B cell (primary cell): Measurements from ENCODE around the gene VANGL1. TPM values are rescaled to one million over a fixed set of nuclear protein-coding genes. Genes with fewer than 3 reads are reported as not detected.

Source experiments
- ATAC-seq: fragments of 200-7000 bp; cut with Tn5 transposase; one replicate; pipeline ENCODE4 v1.10.0; 2021; ENCODE audit warnings: low read depth, mild to moderate bottlenecking, moderate number of reproducible peaks, moderate library complexity
- CTCF ChIA-PET: fragments of 350-600 bp; sonication (Branson Sonifier 250); formaldehyde crosslinking; loops from one replicate; lab custom pipeline; 2021; ENCODE audit warnings: antibody characterized with exemption, inconsistent platforms; lab: Charles Lee
- POLR2A ChIA-PET: fragments of 350-600 bp; sonication (Branson Sonifier 250); formaldehyde crosslinking; loops from one replicate; lab custom pipeline; 2021; ENCODE audit warnings: antibody characterized with exemption; lab: Charles Lee
- DNase-seq: peaks from one replicate; pipeline ENCODE4 v3.0.0; 2013
- H2AFZ ChIP-seq: 2 replicates; pipeline ENCODE4 v1.6.1; 2012; ENCODE audit warnings: mild to moderate bottlenecking, low read depth, low read length; ENCODE audit not compliant: insufficient read depth, poor library complexity, severe bottlenecking
- H3K27ac ChIP-seq, 2 donors: 1 replicate in 1 of 2; 2 replicates in 1 of 2; pipeline ENCODE4 v1.5.1; 2012 to 2013; ENCODE audit warnings: low read length in 2 of 2, mild to moderate bottlenecking in 2 of 2, moderate library complexity in 1 of 2
- H3K27me3 ChIP-seq, 4 experiments: fragments of 200-600 bp in 1 of 4; sonication (generic) in 1 of 4; replicated peaks in 1 of 4; 1 replicate in 2 of 4; 2 replicates in 2 of 4; pipeline versions ENCODE4 v1.6.1 to v1.7.0; 2013 to 2016; ENCODE audit warnings: low read length in 3 of 4, mild to moderate bottlenecking in 2 of 4, mixed read lengths in 1 of 4, moderate library complexity in 1 of 4; ENCODE audit not compliant: insufficient read depth in 4 of 4, control insufficient read depth in 3 of 4; ENCODE audit errors: control extremely low read depth in 1 of 4
- H3K36me3 ChIP-seq, 2 experiments: replicated peaks in 1 of 2; 1 replicate in 1 of 2; 2 replicates in 1 of 2; pipeline versions ENCODE4 v1.6.1 to v1.7.1; 2013; ENCODE audit warnings: low read length in 1 of 2; ENCODE audit not compliant: insufficient read depth in 2 of 2, control insufficient read depth in 1 of 2; ENCODE audit errors: control extremely low read depth in 1 of 2, extremely low read depth in 1 of 2
- H3K4me1 ChIP-seq, 2 donors: fragments of 200-600 bp in 1 of 2; sonication (generic) in 1 of 2; 1 replicate in 1 of 2; 2 replicates in 1 of 2; pipeline versions ENCODE4 v1.5.1 to v1.6.1; 2013 to 2017; ENCODE audit warnings: low read length in 2 of 2; ENCODE audit not compliant: control insufficient read depth in 2 of 2, insufficient read depth in 2 of 2
- H3K4me2 ChIP-seq: replicated peaks from 2 replicates; pipeline ENCODE3; 2012; ENCODE audit warnings: mild to moderate bottlenecking, low read depth, low read length; ENCODE audit not compliant: poor library complexity, severe bottlenecking
- H3K4me3 ChIP-seq, 5 experiments: fragments of 200-600 bp in 1 of 5; sonication (generic) in 1 of 5; 1 replicate in 3 of 5; 2 replicates in 2 of 5; pipeline versions ENCODE4 v1.5.1 to v1.7.0; 2011 to 2016; ENCODE audit warnings: low read length in 4 of 5, mild to moderate bottlenecking in 4 of 5, low read depth in 2 of 5, control low read depth in 1 of 5, moderate library complexity in 1 of 5; ENCODE audit not compliant: insufficient read depth in 1 of 5; ENCODE audit errors: control extremely low read depth in 1 of 5, extremely low read depth in 1 of 5
- H3K79me2 ChIP-seq: fragments of 200-600 bp; sonication (generic); one replicate; pipeline ENCODE4 v1.6.0; 2016; ENCODE audit warnings: low read length; ENCODE audit not compliant: control insufficient read depth, insufficient read depth
- H3K9ac ChIP-seq: fragments of 200-600 bp; sonication (generic); 2 replicates; pipeline ENCODE4 v1.6.1; 2017; ENCODE audit warnings: mild to moderate bottlenecking, low read length, moderate library complexity
- H3K9me3 ChIP-seq, 3 donors: one replicate each; pipeline versions ENCODE4 v1.6.1 to v1.7.1; 2013; ENCODE audit warnings: low read length in 2 of 3; ENCODE audit not compliant: control insufficient read depth in 2 of 3, insufficient read depth in 1 of 3; ENCODE audit errors: control extremely low read depth in 1 of 3
- H4K20me1 ChIP-seq: 2 replicates; pipeline ENCODE4 v1.6.0; 2012; ENCODE audit warnings: mild to moderate bottlenecking, low read length; ENCODE audit not compliant: insufficient read depth, control insufficient read depth, poor library complexity, severe bottlenecking
- H3K27ac Mint-ChIP-seq: one replicate; pipeline ENCODE4 v1.8.0; 2021; ENCODE audit warnings: mixed read lengths
- H3K27me3 Mint-ChIP-seq: one replicate; pipeline ENCODE4 v1.8.0; 2021; ENCODE audit warnings: mixed read lengths
- H3K4me1 Mint-ChIP-seq: one replicate; pipeline ENCODE4 v1.8.0; 2021; ENCODE audit warnings: mixed read lengths
- H3K4me3 Mint-ChIP-seq: one replicate; pipeline ENCODE4 v1.8.0; 2021; ENCODE audit warnings: mixed read lengths
- H3K9me3 Mint-ChIP-seq: one replicate; pipeline ENCODE4 v1.8.0; 2022; ENCODE audit warnings: mixed read lengths; ENCODE audit not compliant: insufficient read depth
- EZH2 ChIP-seq: IDR thresholded peaks from 2 replicates; pipeline ENCODE4 v1.6.1; 2012; ENCODE audit warnings: borderline replicate concordance, low read depth, mild to moderate bottlenecking, moderate library complexity, low read length; ENCODE audit not compliant: insufficient read depth, poor library complexity, severe bottlenecking
- WGBS: methylation state at CpG from one replicate; pipeline ENCODE4 v1.1.5; 2013; ENCODE audit warnings: missing lambda C conversion rate; ENCODE audit not compliant: insufficient coverage; 5-methylcytosine and 5-hydroxymethylcytosine counted together
- intact Hi-C: fragments of 100-400 bp; cut with micrococcal nuclease; formaldehyde crosslinking; loops from one replicate; pipeline ENCODE4 v1.10.0; 2022
- polyA plus RNA-seq: library from polyadenylated mRNA; depleted of rRNA; stranded (reverse); fragments of >200 nt; gene quantifications from 2 replicates; pipeline ENCODE4 v1.2.3, GENCODE V29; 2012
- total RNA-seq, 2 donors: library from RNA; stranded (reverse); fragments of 120-200 nt in 1 of 2; gene quantifications; 1 replicate in 1 of 2; 2 replicates in 1 of 2; pipeline versions ENCODE4 v1.2.3 to v1.2.4, GENCODE V29; 2013 to 2022
- TF ChIP-seq, protein P1 (sequence below): fragments of 200-600 bp; IDR thresholded peaks from one replicate; pipeline ENCODE4 v1.8.0; 2022; ENCODE audit warnings: antibody characterized with exemption, mild to moderate bottlenecking

The VANGL1 gene
- total and polyA plus RNA-seq, 2 donors (not counting 1 experiment from before 2014, with no cell fraction given) = 0.21 to 0.30 TPM

DNA sequence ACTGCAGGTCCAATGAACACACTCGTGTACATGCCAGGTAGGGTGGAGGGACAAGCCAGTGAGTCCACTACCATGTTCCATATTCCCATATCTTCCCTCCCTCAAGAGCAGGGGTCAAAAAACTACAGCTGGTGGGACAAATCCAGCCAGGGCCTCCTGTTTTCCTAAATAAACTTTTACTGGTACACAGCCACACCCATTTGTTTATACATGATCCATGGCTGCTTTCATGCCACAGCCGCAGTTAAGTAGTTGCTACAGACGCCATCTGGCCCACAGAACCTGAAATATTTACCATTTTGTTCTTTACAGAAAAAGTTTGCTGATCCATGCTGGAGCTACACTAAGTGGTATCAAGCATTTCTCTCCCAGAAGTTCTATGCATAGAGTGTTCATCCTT is 84.4 kb downstream of the VANGL1 start:
- Mint-ChIP-seq H3K27me3 (no peaks in the 10 kb centered on the region), H3K9me3 (no peaks in the 10 kb centered on the region), H3K27ac (no peak overlapping the region), H3K4me3 (no peak overlapping the region), H3K4me1 (peaks cover 2% of the 10 kb centered on the region)
- Histone ChIP-seq H3K27me3 (no peaks in the 10 kb centered on the region), H3K9ac (no peak overlapping the region), H3K79me2 (no peaks in the 10 kb centered on the region), H2AFZ (no peak overlapping the region), H3K4me2 (no peak overlapping the region), H3K36me3 (no peaks in the 10 kb centered on the region), H3K27ac (no peak overlapping the region), H4K20me1 (no peaks in the 10 kb centered on the region), H3K9me3 (no peaks in the 10 kb centered on the region), H3K4me3 (no peak overlapping the region), H3K4me1 (no peaks in the 10 kb centered on the region)
- WGBS = 90% methylated on average over 3 of the region's 3 CpGs
- ChIA-PET POLR2A (no interaction called here), CTCF (no interaction called here)
- TF ChIP-seq, protein P1, sequence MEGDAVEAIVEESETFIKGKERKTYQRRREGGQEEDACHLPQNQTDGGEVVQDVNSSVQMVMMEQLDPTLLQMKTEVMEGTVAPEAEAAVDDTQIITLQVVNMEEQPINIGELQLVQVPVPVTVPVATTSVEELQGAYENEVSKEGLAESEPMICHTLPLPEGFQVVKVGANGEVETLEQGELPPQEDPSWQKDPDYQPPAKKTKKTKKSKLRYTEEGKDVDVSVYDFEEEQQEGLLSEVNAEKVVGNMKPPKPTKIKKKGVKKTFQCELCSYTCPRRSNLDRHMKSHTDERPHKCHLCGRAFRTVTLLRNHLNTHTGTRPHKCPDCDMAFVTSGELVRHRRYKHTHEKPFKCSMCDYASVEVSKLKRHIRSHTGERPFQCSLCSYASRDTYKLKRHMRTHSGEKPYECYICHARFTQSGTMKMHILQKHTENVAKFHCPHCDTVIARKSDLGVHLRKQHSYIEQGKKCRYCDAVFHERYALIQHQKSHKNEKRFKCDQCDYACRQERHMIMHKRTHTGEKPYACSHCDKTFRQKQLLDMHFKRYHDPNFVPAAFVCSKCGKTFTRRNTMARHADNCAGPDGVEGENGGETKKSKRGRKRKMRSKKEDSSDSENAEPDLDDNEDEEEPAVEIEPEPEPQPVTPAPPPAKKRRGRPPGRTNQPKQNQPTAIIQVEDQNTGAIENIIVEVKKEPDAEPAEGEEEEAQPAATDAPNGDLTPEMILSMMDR = no peak
- TF ChIP-seq EZH2 = no peak
- intact Hi-C loops = no loop called here
- ATAC-seq = no peak
- DNase-seq = no peak

DNA sequence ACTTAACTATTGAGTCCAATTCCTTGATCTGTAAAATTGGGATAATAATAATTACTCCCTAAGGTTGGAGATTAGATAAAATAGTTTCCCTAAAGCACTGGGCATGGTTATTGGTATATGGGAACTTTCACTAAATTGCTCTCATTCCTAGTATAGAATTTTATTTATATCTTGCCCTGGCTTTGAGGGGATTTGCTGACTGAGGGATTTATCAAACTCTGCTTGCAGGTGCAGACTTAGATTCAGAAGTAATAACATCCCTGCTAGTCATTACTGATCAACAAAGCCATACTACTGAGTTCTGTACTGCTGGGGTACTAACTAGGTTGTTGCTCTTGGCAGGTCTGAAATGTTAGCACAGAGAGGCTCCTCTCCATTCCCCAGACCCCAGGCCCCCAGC is 84.8 kb downstream of the VANGL1 start:
- no peak overlapping the region for H3K4me3 ChIP-seq
- intact Hi-C loops = no loop called here

More for the DNA sequence above, 84.8 kb downstream of the VANGL1 start:
- Histone ChIP-seq H4K20me1 (no peaks in the 10 kb centered on the region), H3K27me3 (no peaks in the 10 kb centered on the region), H2AFZ (no peak overlapping the region), H3K9me3 (no peaks in the 10 kb centered on the region), H3K27ac (no peak overlapping the region), H3K36me3 (no peaks in the 10 kb centered on the region), H3K79me2 (no peaks in the 10 kb centered on the region), H3K9ac (no peak overlapping the region), H3K4me2 (no peak overlapping the region), H3K4me1 (no peaks in the 10 kb centered on the region)
- DNase-seq = no peak
- TF ChIP-seq, protein P1 = no peak
- TF ChIP-seq EZH2 = no peak
- H3K9me3 Mint-ChIP-seq = no peaks in the 10 kb centered on the region
- ATAC-seq = no peak
- no peaks in the 10 kb centered on the region for H3K27me3 Mint-ChIP-seq
- no peak overlapping the region for H3K27ac Mint-ChIP-seq
- no peak overlapping the region for H3K4me3 Mint-ChIP-seq
- peaks cover 2% of the 10 kb centered on the region for H3K4me1 Mint-ChIP-seq
- ChIA-PET POLR2A (no interaction called here), CTCF (no interaction called here)
